Activated CD4-positive, alpha-beta T cell treated with anti-CD3 and anti-CD28 coated beads for 36 hours (primary cell): ENCODE data around the gene NPIPB5. TPM values are rescaled to one million over a fixed set of nuclear protein-coding genes. Genes with fewer than 3 reads are reported as not detected.

Source experiments
- total RNA-seq, 2 experiments: library from RNA; stranded (reverse); gene quantifications; one replicate each; pipeline ENCODE4 v1.2.3, GENCODE V29; 2021

The NPIPB5 gene
- total RNA-seq, 2 experiments from 2014 or later, result 162 to 187 TPM

Other genes starting within 250 kb of the NPIPB5 start
- 10 to 100 TPM; 70.9 to 87.4 TPM for gene POLR3E, start 213.5 kb upstream of the NPIPB5 start, total RNA-seq
- gene CDR2, start 136.3 kb upstream of the NPIPB5 start, total RNA-seq, result 10 to 100 TPM; 29.5 to 33.7 TPM